HG02571 (cell line): ENCODE measurements around the gene SMYD3.

Experiments used
- ATAC-seq: cut with Tn5 transposase; IDR thresholded peaks from one replicate; pipeline ENCODE4 v1.9.1; 2021; ENCODE audit warnings: mild to moderate bottlenecking, moderate library complexity; ENCODE audit not compliant: unreplicated experiment

SMYD3 gene

GRCh38 chr1:246221485-246222255 is 285.4 kb downstream of the SMYD3 start:
- no peak for ATAC-seq

GRCh38 chr1:246220495-246221065 is 286.5 kb downstream of the SMYD3 start:
- ATAC-seq: no peak

- ATAC-seq: peak; percentile 71
These were observed 287.5 kb downstream of the SMYD3 start for GRCh38 chr1:246219508-246220030.

- ATAC-seq: no peak
These were observed 288.4 kb downstream of the SMYD3 start for GRCh38 chr1:246218686-246219085.

- ATAC-seq: no peak
These were observed 290.2 kb downstream of the SMYD3 start for GRCh38 chr1:246216906-246217305.

GRCh38 chr1:246215510-246215903 is 291.6 kb downstream of the SMYD3 start:
- no peak for ATAC-seq

- ATAC-seq: peak; percentile 82
These were observed 292.2 kb downstream of the SMYD3 start for GRCh38 chr1:246214708-246215509.

GRCh38 chr1:246213947-246214346 is 293.1 kb downstream of the SMYD3 start:
- ATAC-seq: no peak

GRCh38 chr1:246213502-246213901 is 293.6 kb downstream of the SMYD3 start:
- no peak for ATAC-seq

GRCh38 chr1:246213036-246213435 is 294.0 kb downstream of the SMYD3 start:
- no peak for ATAC-seq

- no peak for ATAC-seq
These were observed 295.1 kb downstream of the SMYD3 start for GRCh38 chr1:246212013-246212412.

- ATAC-seq: no peak
These were observed 296.3 kb downstream of the SMYD3 start for GRCh38 chr1:246210756-246211155.

- ATAC-seq: no peak
These were observed 299.0 kb downstream of the SMYD3 start for GRCh38 chr1:246208105-246208504.

- ATAC-seq: no peak
These were observed 303.9 kb downstream of the SMYD3 start for GRCh38 chr1:246203180-246203579.

GRCh38 chr1:246200738-246201137 is 306.3 kb downstream of the SMYD3 start:
- ATAC-seq: no peak

GRCh38 chr1:246200225-246200624 is 306.9 kb downstream of the SMYD3 start:
- ATAC-seq: no peak

- no peak for ATAC-seq
These were observed 307.9 kb downstream of the SMYD3 start for GRCh38 chr1:246199086-246199645.

- ATAC-seq: no peak
These were observed 308.8 kb downstream of the SMYD3 start for GRCh38 chr1:246198115-246198816.

- no peak for ATAC-seq
These were observed 310.0 kb downstream of the SMYD3 start for GRCh38 chr1:246197076-246197475.

- no peak for ATAC-seq
These were observed 311.8 kb downstream of the SMYD3 start for GRCh38 chr1:246195296-246195695.

GRCh38 chr1:246193537-246193936 is 313.5 kb downstream of the SMYD3 start:
- no peak for ATAC-seq
